GM23338 (cell line): Measurements from ENCODE around the gene SRXN1. TPM values are rescaled to one million over a fixed set of nuclear protein-coding genes. Genes with fewer than 3 reads are reported as not detected.

Experiments
- ATAC-seq: fragments of 200-7000 bp; cut with Tn5 transposase; 3 replicates; pipeline ENCODE4 v1.9.1; 2020
- DNase-seq: peaks from one replicate; pipeline ENCODE4 v3.0.0-alpha.2; 2015; ENCODE audit warnings: low spot score
- H2AFZ ChIP-seq: fragments of 200-600 bp; sonication (generic); 2 replicates; pipeline ENCODE4 v1.8.0; 2016; ENCODE audit warnings: antibody characterized with exemption, mild to moderate bottlenecking, moderate library complexity
- H3F3A ChIP-seq: fragments of 200-600 bp; sonication (generic); replicated peaks from 2 replicates; pipeline ENCODE4 v1.8.0; 2017; ENCODE audit warnings: antibody characterized with exemption, mixed run types, low read depth
- H3K27ac ChIP-seq: fragments of 200-600 bp; sonication (generic); 2 replicates; pipeline ENCODE4 v1.6.1; 2016; ENCODE audit warnings: low read depth
- H3K27me3 ChIP-seq: fragments of 200-600 bp; sonication (generic); 2 replicates; pipeline ENCODE4 v1.8.0; 2016; ENCODE audit warnings: mild to moderate bottlenecking, mixed run types, moderate library complexity; ENCODE audit not compliant: insufficient read depth
- H3K36me3 ChIP-seq: fragments of 200-600 bp; sonication (generic); 2 replicates; pipeline ENCODE4 v1.8.0; 2016; ENCODE audit warnings: mild to moderate bottlenecking; ENCODE audit not compliant: insufficient read depth
- H3K4me1 ChIP-seq: fragments of 200-600 bp; sonication (generic); 2 replicates; pipeline ENCODE4 v1.8.0; 2016; ENCODE audit warnings: mild to moderate bottlenecking, moderate library complexity; ENCODE audit not compliant: insufficient read depth
- H3K4me2 ChIP-seq: fragments of 200-600 bp; sonication (generic); 2 replicates; pipeline ENCODE4 v1.7.1; 2017; ENCODE audit warnings: mixed run types
- H3K4me3 ChIP-seq: fragments of 200-600 bp; sonication (generic); 2 replicates; pipeline ENCODE4 v1.6.1; 2016; ENCODE audit warnings: mixed run types
- H3K79me2 ChIP-seq: fragments of 200-600 bp; sonication (generic); replicated peaks from 2 replicates; pipeline ENCODE4 v1.8.0; 2017; ENCODE audit warnings: mild to moderate bottlenecking; ENCODE audit not compliant: insufficient read depth
- H3K9me2 ChIP-seq: fragments of 200-600 bp; sonication (generic); 2 replicates; pipeline ENCODE4 v1.8.0; 2017; ENCODE audit not compliant: insufficient read depth
- H4K20me1 ChIP-seq: fragments of 200-600 bp; sonication (generic); replicated peaks from 2 replicates; pipeline ENCODE4 v1.8.0; 2017; ENCODE audit warnings: mild to moderate bottlenecking; ENCODE audit not compliant: insufficient read depth
- H3K27ac Mint-ChIP-seq: 2 replicates; pipeline ENCODE4 v1.8.0; 2020; ENCODE audit warnings: inconsistent platforms, mild to moderate bottlenecking, moderate library complexity, mixed read lengths
- H3K27me3 Mint-ChIP-seq: 3 replicates; pipeline ENCODE4 v1.8.0; 2022; ENCODE audit warnings: low read depth, mild to moderate bottlenecking, moderate library complexity, mixed read lengths, inconsistent platforms; ENCODE audit not compliant: insufficient read depth, poor library complexity
- H3K36me3 Mint-ChIP-seq: 3 replicates; pipeline ENCODE4 v1.8.0; 2021; ENCODE audit warnings: low read depth, mild to moderate bottlenecking, inconsistent platforms, moderate library complexity, mixed read lengths
- H3K4me1 Mint-ChIP-seq: 3 replicates; pipeline ENCODE4 v1.8.0; 2020; ENCODE audit warnings: mild to moderate bottlenecking, inconsistent platforms, mixed read lengths
- H3K4me3 Mint-ChIP-seq: 3 replicates; pipeline ENCODE4 v1.8.0; 2021; ENCODE audit warnings: moderate library complexity, mild to moderate bottlenecking, inconsistent platforms, mixed read lengths
- H3K9me3 Mint-ChIP-seq: 3 replicates; pipeline ENCODE4 v1.8.0; 2020; ENCODE audit warnings: moderate library complexity, mild to moderate bottlenecking, inconsistent platforms, mixed read lengths
- CREB1 ChIP-seq: fragments of 250-450 bp; sonication (Bioruptor Pico); IDR thresholded peaks from 2 replicates; pipeline ENCODE4 v1.5.0; 2020; ENCODE audit warnings: low read depth, mild to moderate bottlenecking, moderate library complexity
- CTCF ChIP-seq, 2 experiments: fragments of 200-600 bp in 1 of 2; sonication (generic) in 1 of 2; conservative IDR thresholded peaks; 2 replicates each; pipeline versions ENCODE4 v1.5.1 to v1.6.1; 2016 to 2017; ENCODE audit warnings: antibody characterized with exemption in 2 of 2, low read depth in 2 of 2, mild to moderate bottlenecking in 2 of 2, moderate library complexity in 1 of 2
- EZH2 ChIP-seq: fragments of 200-600 bp; sonication (generic); IDR thresholded peaks from one replicate; pipeline ENCODE4 v1.8.0; 2017; ENCODE audit warnings: antibody characterized with exemption, mild to moderate bottlenecking, low read depth; ENCODE audit not compliant: unreplicated experiment
- EZH2phosphoT487 ChIP-seq: fragments of 200-600 bp; sonication (generic); IDR thresholded peaks from one replicate; pipeline ENCODE4 v1.8.1; 2018; ENCODE audit warnings: antibody characterized with exemption; ENCODE audit not compliant: unreplicated experiment
- JUNB ChIP-seq: IDR thresholded peaks from one replicate; pipeline ENCODE4 v1.6.1; 2016; ENCODE audit warnings: antibody characterized with exemption; ENCODE audit not compliant: unreplicated experiment
- NANOG ChIP-seq: IDR thresholded peaks from 2 replicates; pipeline ENCODE4 v1.6.1; 2016; ENCODE audit warnings: antibody characterized with exemption, borderline replicate concordance
- POLR2AphosphoS5 ChIP-seq: IDR thresholded peaks from 2 replicates; pipeline ENCODE4 v1.6.1; 2016; ENCODE audit warnings: antibody characterized with exemption, low read depth
- STAT1 ChIP-seq: IDR thresholded peaks from one replicate; pipeline ENCODE4 v1.6.1; 2016; ENCODE audit warnings: antibody characterized with exemption; ENCODE audit not compliant: unreplicated experiment
- ZNF114 ChIP-seq: fragments of 250-450 bp; sonication (Bioruptor Pico); IDR thresholded peaks from 2 replicates; pipeline ENCODE4 v1.5.0; 2020; ENCODE audit warnings: mild to moderate bottlenecking, moderate library complexity
- ZNF331 ChIP-seq: fragments of 250-450 bp; sonication (Bioruptor Pico); IDR thresholded peaks from 2 replicates; pipeline ENCODE4 v1.5.0; 2020; ENCODE audit warnings: low read depth, mild to moderate bottlenecking, moderate library complexity
- polyA plus RNA-seq: library from polyadenylated mRNA; unstranded; fragments of >200 nt; fragmentation: Nextera tagmentation; extraction: Ambion mirVana; gene quantifications from 2 replicates; pipeline ENCODE4 v1.2.1, GENCODE V29; 2016
- total RNA-seq: library from RNA; depleted of rRNA; stranded (reverse); fragments of >200 nt; shearing (Covaris generic); gene quantifications from 2 replicates; pipeline ENCODE4 v1.2.3, GENCODE V29; 2014
- TF ChIP-seq, protein P1 (sequence below): fragments of 250-450 bp; sonication (Bioruptor Pico); IDR thresholded peaks from 2 replicates; pipeline ENCODE4 v1.5.0; 2020; ENCODE audit warnings: mild to moderate bottlenecking, moderate library complexity

Gene SRXN1
- total and polyA plus RNA-seq, 2 experiments from 2014 or later = 8.4 to 26.6 TPM

DNA sequence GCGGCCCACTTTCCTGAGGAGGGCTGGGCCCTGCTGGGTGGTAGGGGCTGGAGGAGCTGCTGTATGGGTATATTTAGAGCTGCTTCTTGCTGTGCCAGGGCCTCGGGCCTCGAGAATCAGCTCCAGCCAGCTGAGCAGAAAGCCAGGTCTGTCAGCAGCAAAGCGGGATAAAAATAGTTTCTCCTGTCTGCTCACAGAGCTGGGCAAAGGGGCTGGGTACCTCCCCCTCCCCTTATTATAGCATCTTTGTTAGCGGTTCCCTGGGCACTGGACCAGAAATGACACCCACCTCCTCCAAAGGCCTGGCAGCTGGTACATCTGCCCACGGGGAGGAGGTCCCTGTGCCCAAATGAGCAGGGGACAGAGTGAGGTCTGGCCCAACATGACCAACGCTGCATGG, 16.6 kb upstream of the SRXN1 start (continued):
- TF ChIP-seq, protein P1, sequence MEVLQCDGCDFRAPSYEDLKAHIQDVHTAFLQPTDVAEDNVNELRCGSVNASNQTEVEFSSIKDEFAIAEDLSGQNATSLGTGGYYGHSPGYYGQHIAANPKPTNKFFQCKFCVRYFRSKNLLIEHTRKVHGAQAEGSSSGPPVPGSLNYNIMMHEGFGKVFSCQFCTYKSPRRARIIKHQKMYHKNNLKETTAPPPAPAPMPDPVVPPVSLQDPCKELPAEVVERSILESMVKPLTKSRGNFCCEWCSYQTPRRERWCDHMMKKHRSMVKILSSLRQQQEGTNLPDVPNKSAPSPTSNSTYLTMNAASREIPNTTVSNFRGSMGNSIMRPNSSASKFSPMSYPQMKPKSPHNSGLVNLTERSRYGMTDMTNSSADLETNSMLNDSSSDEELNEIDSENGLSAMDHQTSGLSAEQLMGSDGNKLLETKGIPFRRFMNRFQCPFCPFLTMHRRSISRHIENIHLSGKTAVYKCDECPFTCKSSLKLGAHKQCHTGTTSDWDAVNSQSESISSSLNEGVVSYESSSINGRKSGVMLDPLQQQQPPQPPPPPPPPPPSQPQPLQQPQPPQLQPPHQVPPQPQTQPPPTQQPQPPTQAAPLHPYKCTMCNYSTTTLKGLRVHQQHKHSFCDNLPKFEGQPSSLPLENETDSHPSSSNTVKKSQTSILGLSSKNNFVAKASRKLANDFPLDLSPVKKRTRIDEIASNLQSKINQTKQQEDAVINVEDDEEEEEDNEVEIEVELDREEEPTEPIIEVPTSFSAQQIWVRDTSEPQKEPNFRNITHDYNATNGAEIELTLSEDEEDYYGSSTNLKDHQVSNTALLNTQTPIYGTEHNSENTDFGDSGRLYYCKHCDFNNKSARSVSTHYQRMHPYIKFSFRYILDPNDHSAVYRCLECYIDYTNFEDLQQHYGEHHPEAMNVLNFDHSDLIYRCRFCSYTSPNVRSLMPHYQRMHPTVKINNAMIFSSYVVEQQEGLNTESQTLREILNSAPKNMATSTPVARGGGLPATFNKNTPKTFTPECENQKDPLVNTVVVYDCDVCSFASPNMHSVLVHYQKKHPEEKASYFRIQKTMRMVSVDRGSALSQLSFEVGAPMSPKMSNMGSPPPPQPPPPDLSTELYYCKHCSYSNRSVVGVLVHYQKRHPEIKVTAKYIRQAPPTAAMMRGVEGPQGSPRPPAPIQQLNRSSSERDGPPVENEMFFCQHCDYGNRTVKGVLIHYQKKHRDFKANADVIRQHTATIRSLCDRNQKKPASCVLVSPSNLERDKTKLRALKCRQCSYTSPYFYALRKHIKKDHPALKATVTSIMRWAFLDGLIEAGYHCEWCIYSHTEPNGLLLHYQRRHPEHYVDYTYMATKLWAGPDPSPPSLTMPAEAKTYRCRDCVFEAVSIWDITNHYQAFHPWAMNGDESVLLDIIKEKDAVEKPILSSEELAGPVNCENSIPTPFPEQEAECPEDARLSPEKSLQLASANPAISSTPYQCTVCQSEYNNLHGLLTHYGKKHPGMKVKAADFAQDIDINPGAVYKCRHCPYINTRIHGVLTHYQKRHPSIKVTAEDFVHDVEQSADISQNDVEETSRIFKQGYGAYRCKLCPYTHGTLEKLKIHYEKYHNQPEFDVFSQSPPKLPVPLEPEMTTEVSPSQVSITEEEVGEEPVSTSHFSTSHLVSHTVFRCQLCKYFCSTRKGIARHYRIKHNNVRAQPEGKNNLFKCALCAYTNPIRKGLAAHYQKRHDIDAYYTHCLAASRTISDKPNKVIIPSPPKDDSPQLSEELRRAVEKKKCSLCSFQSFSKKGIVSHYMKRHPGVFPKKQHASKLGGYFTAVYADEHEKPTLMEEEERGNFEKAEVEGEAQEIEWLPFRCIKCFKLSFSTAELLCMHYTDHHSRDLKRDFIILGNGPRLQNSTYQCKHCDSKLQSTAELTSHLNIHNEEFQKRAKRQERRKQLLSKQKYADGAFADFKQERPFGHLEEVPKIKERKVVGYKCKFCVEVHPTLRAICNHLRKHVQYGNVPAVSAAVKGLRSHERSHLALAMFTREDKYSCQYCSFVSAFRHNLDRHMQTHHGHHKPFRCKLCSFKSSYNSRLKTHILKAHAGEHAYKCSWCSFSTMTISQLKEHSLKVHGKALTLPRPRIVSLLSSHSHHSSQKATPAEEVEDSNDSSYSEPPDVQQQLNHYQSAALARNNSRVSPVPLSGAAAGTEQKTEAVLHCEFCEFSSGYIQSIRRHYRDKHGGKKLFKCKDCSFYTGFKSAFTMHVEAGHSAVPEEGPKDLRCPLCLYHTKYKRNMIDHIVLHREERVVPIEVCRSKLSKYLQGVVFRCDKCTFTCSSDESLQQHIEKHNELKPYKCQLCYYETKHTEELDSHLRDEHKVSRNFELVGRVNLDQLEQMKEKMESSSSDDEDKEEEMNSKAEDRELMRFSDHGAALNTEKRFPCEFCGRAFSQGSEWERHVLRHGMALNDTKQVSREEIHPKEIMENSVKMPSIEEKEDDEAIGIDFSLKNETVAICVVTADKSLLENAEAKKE = no peak
- TF ChIP-seq JUNB (no peak), POLR2AphosphoS5 (no peak), EZH2phosphoT487 (no peak)

GRCh38 chr20:668638-669037, 15.6 kb upstream of the SRXN1 start:
- no peaks in the 10 kb centered on the region for H4K20me1 ChIP-seq
- H3K4me1 ChIP-seq = peaks cover 34% of the 10 kb centered on the region
- ATAC-seq = peak; percentile 8
- DNase-seq = peak; percentile 43
- H3K9me3 Mint-ChIP-seq = no peaks in the 10 kb centered on the region
- H3K36me3 ChIP-seq = no peaks in the 10 kb centered on the region; the same call in 1 of the 2 replicates
- H3K27me3 ChIP-seq = peaks cover 30% of the 10 kb centered on the region
- peak overlapping the region; percentile 68; the same call in 1 of the 2 replicates for H3K27ac Mint-ChIP-seq
- H3K4me3 ChIP-seq = no peak overlapping the region
- H3K36me3 Mint-ChIP-seq = no peaks in the 10 kb centered on the region
- no peaks in the 10 kb centered on the region for H3K79me2 ChIP-seq
- H3K27me3 Mint-ChIP-seq = peaks cover 25% of the 10 kb centered on the region
- H3K27ac ChIP-seq = no peak overlapping the region
- peaks cover 9% of the 10 kb centered on the region for H3F3A ChIP-seq
- H2AFZ ChIP-seq = no peak overlapping the region
- H3K4me1 Mint-ChIP-seq = peaks cover 68% of the 10 kb centered on the region
- peak overlapping the region; percentile 27; the same call in 1 of the 3 replicates for H3K4me3 Mint-ChIP-seq
- H3K9me2 ChIP-seq = no peaks in the 10 kb centered on the region
- H3K4me2 ChIP-seq = no peak overlapping the region
- TF ChIP-seq NANOG (no peak), ZNF331 (CRISPR knock-in tag) (no peak), EZH2 (no peak), STAT1 (no peak), ZNF114 (CRISPR knock-in tag) (no peak), CTCF (conservative IDR thresholded peaks at IDR 0.05; ENCODE audit: low read depth in 2 of 2) (no peak), CREB1 (no peak), POLR2AphosphoS5 (no peak), JUNB (no peak)
